Hepatocyte (in vitro differentiated cells): ENCODE measurements around the gene KIF13A. TPM values are rescaled to one million over a fixed set of nuclear protein-coding genes. Genes with fewer than 3 reads are reported as not detected.

Source experiments
- DNase-seq: peaks from one replicate; pipeline ENCODE4 v3.0.0-alpha.2; 2016; ENCODE audit warnings: low spot score
- H2AFZ ChIP-seq: fragments of 200-600 bp; sonication (generic); 2 replicates; pipeline ENCODE4 v1.6.0; 2016; ENCODE audit warnings: antibody characterized with exemption, mild to moderate bottlenecking
- H3K27ac ChIP-seq: fragments of 200-600 bp; sonication (generic); 2 replicates; pipeline ENCODE4 v1.5.1; 2016; ENCODE audit warnings: mild to moderate bottlenecking
- H3K27me3 ChIP-seq: fragments of 200-600 bp; sonication (generic); 2 replicates; pipeline ENCODE4 v1.6.1; 2016
- H3K36me3 ChIP-seq: fragments of 200-600 bp; sonication (generic); replicated peaks from 2 replicates; pipeline ENCODE4 v1.5.1; 2016; ENCODE audit warnings: low read depth; ENCODE audit not compliant: insufficient read depth
- H3K4me1 ChIP-seq: fragments of 200-600 bp; sonication (generic); 2 replicates; pipeline ENCODE4 v1.5.1; 2016; ENCODE audit warnings: mild to moderate bottlenecking, moderate library complexity; ENCODE audit not compliant: insufficient read depth
- H3K4me2 ChIP-seq: fragments of 200-600 bp; sonication (generic); 2 replicates; pipeline ENCODE4 v1.6.0; 2016
- H3K4me3 ChIP-seq: fragments of 200-600 bp; sonication (generic); 2 replicates; pipeline ENCODE4 v1.5.1; 2016; ENCODE audit warnings: mild to moderate bottlenecking
- H3K79me2 ChIP-seq: fragments of 200-600 bp; sonication (generic); 2 replicates; pipeline ENCODE4 v1.6.0; 2017; ENCODE audit warnings: mild to moderate bottlenecking
- H3K9me2 ChIP-seq: fragments of 200-600 bp; sonication (generic); replicated peaks from 2 replicates; pipeline ENCODE4 v1.6.0; 2017; ENCODE audit warnings: mild to moderate bottlenecking; ENCODE audit not compliant: insufficient read depth
- H3K9me3 ChIP-seq: fragments of 200-600 bp; sonication (generic); 2 replicates; pipeline ENCODE4 v1.5.1; 2016; ENCODE audit warnings: low read depth, mild to moderate bottlenecking
- H4K20me1 ChIP-seq: fragments of 200-600 bp; sonication (generic); 2 replicates; pipeline ENCODE4 v1.6.0; 2016; ENCODE audit warnings: mild to moderate bottlenecking; ENCODE audit not compliant: insufficient read depth, poor library complexity, severe bottlenecking
- EZH2 ChIP-seq: fragments of 200-600 bp; sonication (generic); IDR thresholded peaks from 2 replicates; pipeline ENCODE4 v1.6.1; 2016; ENCODE audit warnings: antibody characterized with exemption, mild to moderate bottlenecking, borderline replicate concordance
- EZH2phosphoT487 ChIP-seq: fragments of 200-600 bp; sonication (generic); IDR thresholded peaks from one replicate; pipeline ENCODE4 v1.6.1; 2018; ENCODE audit warnings: antibody characterized with exemption, mild to moderate bottlenecking, low read depth, moderate library complexity; ENCODE audit not compliant: unreplicated experiment, severe bottlenecking
- WGBS: methylation state at CpG from one replicate; pipeline ENCODE4 v1.1.6; 2016; ENCODE audit warnings: low lambda C conversion rate; ENCODE audit errors: missing lambda C conversion rate; 5-methylcytosine and 5-hydroxymethylcytosine counted together
- polyA plus RNA-seq: library from polyadenylated mRNA; unstranded; fragments of >200 nt; fragmentation: Nextera tagmentation; extraction: Ambion mirVana; gene quantifications from 2 replicates; pipeline ENCODE4 v1.2.1, GENCODE V29; 2016
- total RNA-seq: library from RNA; depleted of rRNA; stranded (reverse); fragments of >200 nt; gene quantifications from 2 replicates; pipeline ENCODE4 v1.2.3, GENCODE V29; 2014
- TF ChIP-seq, protein P1 (sequence below): fragments of 200-600 bp; sonication (generic); IDR thresholded peaks from 2 replicates; pipeline ENCODE4 v1.5.1; 2016; ENCODE audit warnings: antibody characterized with exemption, mild to moderate bottlenecking; ENCODE audit not compliant: poor library complexity

KIF13A gene
- total RNA-seq (27.9 TPM in 2 replicates), polyA plus RNA-seq (13.0 and 16.2 TPM in 2 replicates)

- H4K20me1 ChIP-seq: peaks cover 18% of the 10 kb centered on the region
- H3K27ac ChIP-seq: peak within 1 kb of the TSS; percentile 98
- H3K4me1 ChIP-seq: peaks cover 26% of the 10 kb centered on the region
- H3K79me2 ChIP-seq: peaks cover 39% of the 10 kb centered on the region
- H3K9me3 ChIP-seq: no peaks in the 10 kb centered on the region
- peak within 1 kb of the TSS; percentile 83 for H2AFZ ChIP-seq
- WGBS: 1% methylated on average over 26 of the region's 54 CpGs
- TF ChIP-seq EZH2phosphoT487: no peak
- no peaks in the 10 kb centered on the region for H3K36me3 ChIP-seq
- H3K4me3 ChIP-seq: peak within 1 kb of the TSS; percentile 81
- H3K4me2 ChIP-seq: peak within 1 kb of the TSS; percentile 89
- DNase-seq: no peak
- H3K9me2 ChIP-seq: no peaks in the 10 kb centered on the region
- no peaks in the 10 kb centered on the region for H3K27me3 ChIP-seq
Observed at GRCh38 chr6:17987447-17987696, at the start of gene KIF13A. Gene KIF13A, minus strand, starts transcription at chr6:17987635. Its CDS starts 172 bp downstream, at chr6:17987463.

GRCh38 chr6:18036781-18037180 lies 49.3 kb upstream of the KIF13A start:
- Histone ChIP-seq H3K27me3 (no peaks in the 10 kb centered on the region), H2AFZ (no peak overlapping the region), H3K4me3 (no peak overlapping the region), H4K20me1 (no peaks in the 10 kb centered on the region), H3K27ac (no peak overlapping the region), H3K4me1 (no peaks in the 10 kb centered on the region), H3K9me3 (no peaks in the 10 kb centered on the region), H3K4me2 (no peak overlapping the region), H3K36me3 (no peaks in the 10 kb centered on the region), H3K79me2 (no peaks in the 10 kb centered on the region), H3K9me2 (no peaks in the 10 kb centered on the region)
- 94% methylated on average over 4 of the region's 4 CpGs for WGBS
- no peak for DNase-seq
- TF ChIP-seq EZH2: no peak
- no peak for TF ChIP-seq EZH2phosphoT487
- TF ChIP-seq, protein P1, sequence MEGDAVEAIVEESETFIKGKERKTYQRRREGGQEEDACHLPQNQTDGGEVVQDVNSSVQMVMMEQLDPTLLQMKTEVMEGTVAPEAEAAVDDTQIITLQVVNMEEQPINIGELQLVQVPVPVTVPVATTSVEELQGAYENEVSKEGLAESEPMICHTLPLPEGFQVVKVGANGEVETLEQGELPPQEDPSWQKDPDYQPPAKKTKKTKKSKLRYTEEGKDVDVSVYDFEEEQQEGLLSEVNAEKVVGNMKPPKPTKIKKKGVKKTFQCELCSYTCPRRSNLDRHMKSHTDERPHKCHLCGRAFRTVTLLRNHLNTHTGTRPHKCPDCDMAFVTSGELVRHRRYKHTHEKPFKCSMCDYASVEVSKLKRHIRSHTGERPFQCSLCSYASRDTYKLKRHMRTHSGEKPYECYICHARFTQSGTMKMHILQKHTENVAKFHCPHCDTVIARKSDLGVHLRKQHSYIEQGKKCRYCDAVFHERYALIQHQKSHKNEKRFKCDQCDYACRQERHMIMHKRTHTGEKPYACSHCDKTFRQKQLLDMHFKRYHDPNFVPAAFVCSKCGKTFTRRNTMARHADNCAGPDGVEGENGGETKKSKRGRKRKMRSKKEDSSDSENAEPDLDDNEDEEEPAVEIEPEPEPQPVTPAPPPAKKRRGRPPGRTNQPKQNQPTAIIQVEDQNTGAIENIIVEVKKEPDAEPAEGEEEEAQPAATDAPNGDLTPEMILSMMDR: no peak

DNA sequence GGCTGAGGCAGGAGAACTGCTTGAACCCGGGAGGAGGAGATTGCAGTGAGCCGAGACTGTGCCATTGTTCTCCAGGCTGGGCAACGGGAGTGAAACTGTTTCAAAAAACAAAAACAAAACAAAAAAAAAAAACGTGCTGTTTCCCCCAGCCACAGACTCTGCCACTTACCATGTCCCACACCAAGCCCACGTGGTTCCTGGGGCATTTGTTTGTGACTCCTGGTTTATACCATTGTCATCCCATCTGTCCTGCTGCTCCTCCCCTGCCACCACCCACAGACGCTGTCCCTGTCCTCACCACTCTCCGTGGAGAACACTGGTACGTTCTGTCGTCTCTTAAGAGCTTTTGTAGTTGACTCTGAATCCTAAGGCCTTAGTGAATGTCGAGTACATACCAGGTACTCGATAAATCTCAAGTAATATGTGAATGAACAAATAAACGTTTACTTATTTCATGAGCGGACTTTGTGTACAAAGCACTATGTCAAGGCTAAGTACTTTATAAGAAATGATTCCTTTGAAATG lies 48.0 kb upstream of the KIF13A start:
- H4K20me1 ChIP-seq: no peaks in the 10 kb centered on the region
- no peak overlapping the region for H3K4me2 ChIP-seq
- H2AFZ ChIP-seq: no peak overlapping the region
- no peaks in the 10 kb centered on the region for H3K4me1 ChIP-seq
- no peak overlapping the region for H3K27ac ChIP-seq
- H3K9me2 ChIP-seq: no peaks in the 10 kb centered on the region
- no peak overlapping the region for H3K4me3 ChIP-seq
- H3K9me3 ChIP-seq: no peaks in the 10 kb centered on the region
- WGBS: 85% methylated on average over 13 of the region's 13 CpGs
- no peaks in the 10 kb centered on the region for H3K79me2 ChIP-seq
- no peak for DNase-seq
- H3K27me3 ChIP-seq: no peaks in the 10 kb centered on the region
- no peaks in the 10 kb centered on the region for H3K36me3 ChIP-seq
- TF ChIP-seq, protein P1: no peak
- TF ChIP-seq EZH2phosphoT487: no peak
- TF ChIP-seq EZH2: no peak

GRCh38 chr6:18034798-18035202 lies 47.4 kb upstream of the KIF13A start:
- TF ChIP-seq, protein P1: no peak
- no peak for TF ChIP-seq EZH2phosphoT487
- TF ChIP-seq EZH2: no peak
- DNase-seq: peak; percentile 66
- Histone ChIP-seq H3K36me3 (no peaks in the 10 kb centered on the region), H2AFZ (no peak overlapping the region), H4K20me1 (no peaks in the 10 kb centered on the region), H3K4me2 (no peak overlapping the region), H3K9me3 (no peaks in the 10 kb centered on the region), H3K79me2 (no peaks in the 10 kb centered on the region), H3K27ac (no peak overlapping the region), H3K4me1 (no peaks in the 10 kb centered on the region), H3K27me3 (no peaks in the 10 kb centered on the region), H3K9me2 (no peaks in the 10 kb centered on the region), H3K4me3 (no peak overlapping the region)
- 80% methylated on average over 6 of the region's 6 CpGs for WGBS
